ENCODE data around the gene TNFSF13B. TPM values are rescaled to one million over a fixed set of nuclear protein-coding genes. Genes with fewer than 3 reads are reported as not detected.
"Not testable (repeated sequence)": the region's sequence is repeated elsewhere in the genome, so short reads cannot be mapped to it uniquely, and the experiment has no call there.

The TNFSF13B gene
- total RNA-seq: 1 to 10 TPM in 1 of 3 donors, under 1 TPM in 2; 0.46 to 1.4 (median 0.50) TPM

- Mint-ChIP-seq H3K36me3 (ENCODE audit: insufficient read depth) (peaks cover 1% of the 10 kb centered on the region), H3K27me3 (ENCODE audit: low read depth) (no peaks in the 10 kb centered on the region), H3K4me1 (ENCODE audit: low read depth) (peaks cover 51% of the 10 kb centered on the region), H3K4me3 (peak within 1 kb of the TSS; percentile 82), H3K9me3 (peaks cover 4% of the 10 kb centered on the region)
- peak; percentile 14 for DNase-seq
- ATAC-seq: peak; percentile 82 to 87
Observed at GRCh38 chr13:108269601-108270328, at the start of gene TNFSF13B. TSS of gene TNFSF13B (plus strand) at chr13:108269718. CDS start at chr13:108269896, 178 bp downstream.

GRCh38 chr13:108220041-108220440 is 49.5 kb upstream of the TNFSF13B start:
- DNase-seq: no peak
- no peaks in the 10 kb centered on the region for H3K36me3 Mint-ChIP-seq (ENCODE audit: insufficient read depth)
- peak overlapping the region; percentile 93 for H3K4me3 Mint-ChIP-seq
- no peaks in the 10 kb centered on the region for H3K9me3 Mint-ChIP-seq
- no peak for ATAC-seq
- H3K27me3 Mint-ChIP-seq (ENCODE audit: low read depth): no peaks in the 10 kb centered on the region
- peaks cover 59% of the 10 kb centered on the region for H3K4me1 Mint-ChIP-seq (ENCODE audit: low read depth)

- Mint-ChIP-seq H3K36me3 (ENCODE audit: insufficient read depth) (no peaks in the 10 kb centered on the region), H3K4me1 (ENCODE audit: low read depth) (peaks cover 71% of the 10 kb centered on the region), H3K4me3 (no peak overlapping the region), H3K9me3 (no peaks in the 10 kb centered on the region), H3K27me3 (ENCODE audit: low read depth) (no peaks in the 10 kb centered on the region)
- ATAC-seq: no peak
- DNase-seq: no peak
Observed at GRCh38 chr13:108223687-108224503, 45.6 kb upstream of the TNFSF13B start.

- no peaks in the 10 kb centered on the region for H3K27me3 Mint-ChIP-seq (ENCODE audit: low read depth)
- peaks cover 13% of the 10 kb centered on the region for H3K36me3 Mint-ChIP-seq (ENCODE audit: insufficient read depth)
- H3K4me3 Mint-ChIP-seq: no peak overlapping the region
- peaks cover 61% of the 10 kb centered on the region for H3K4me1 Mint-ChIP-seq (ENCODE audit: low read depth)
- DNase-seq (no peak), ATAC-seq (peak; percentile 58 to 60)
- no peaks in the 10 kb centered on the region for H3K9me3 Mint-ChIP-seq
Observed at GRCh38 chr13:108225440-108225839, 44.1 kb upstream of the TNFSF13B start.

- Mint-ChIP-seq H3K4me1 (ENCODE audit: low read depth) (peaks cover 55% of the 10 kb centered on the region), H3K4me3 (no peak overlapping the region), H3K27me3 (ENCODE audit: low read depth) (no peaks in the 10 kb centered on the region), H3K36me3 (ENCODE audit: insufficient read depth) (peaks cover 13% of the 10 kb centered on the region), H3K9me3 (no peaks in the 10 kb centered on the region)
- ATAC-seq (peak in 1 of 2 donors; percentile 37), DNase-seq (no peak)
Observed at GRCh38 chr13:108226184-108226583, 43.3 kb upstream of the TNFSF13B start.

GRCh38 chr13:108227651-108228272 is 41.8 kb upstream of the TNFSF13B start:
- Mint-ChIP-seq H3K27me3 (ENCODE audit: low read depth) (no peaks in the 10 kb centered on the region), H3K4me1 (ENCODE audit: low read depth) (peaks cover 54% of the 10 kb centered on the region), H3K9me3 (no peaks in the 10 kb centered on the region), H3K36me3 (ENCODE audit: insufficient read depth) (peaks cover 13% of the 10 kb centered on the region), H3K4me3 (no peak overlapping the region)
- DNase-seq (peak; percentile 10), ATAC-seq (no peak)

GRCh38 chr13:108230377-108230776 is 39.1 kb upstream of the TNFSF13B start:
- no peak for ATAC-seq
- Mint-ChIP-seq H3K4me3 (no peak overlapping the region), H3K27me3 (ENCODE audit: low read depth) (no peaks in the 10 kb centered on the region), H3K4me1 (ENCODE audit: low read depth) (peaks cover 34% of the 10 kb centered on the region), H3K9me3 (no peaks in the 10 kb centered on the region), H3K36me3 (ENCODE audit: insufficient read depth) (peaks cover 17% of the 10 kb centered on the region)
- no peak for DNase-seq

GRCh38 chr13:108249150-108249549 is 20.4 kb upstream of the TNFSF13B start:
- peaks cover 20% of the 10 kb centered on the region for H3K36me3 Mint-ChIP-seq (ENCODE audit: insufficient read depth)
- no peaks in the 10 kb centered on the region for H3K27me3 Mint-ChIP-seq (ENCODE audit: low read depth)
- H3K4me1 Mint-ChIP-seq (ENCODE audit: low read depth): no peaks in the 10 kb centered on the region
- ATAC-seq: no peak
- no peak for DNase-seq
- peaks cover 42% of the 10 kb centered on the region for H3K9me3 Mint-ChIP-seq
- no peak overlapping the region for H3K4me3 Mint-ChIP-seq

- Mint-ChIP-seq H3K4me1 (ENCODE audit: low read depth) (no peaks in the 10 kb centered on the region), H3K4me3 (no peak overlapping the region), H3K27me3 (ENCODE audit: low read depth) (no peaks in the 10 kb centered on the region), H3K36me3 (ENCODE audit: insufficient read depth) (peaks cover 15% of the 10 kb centered on the region), H3K9me3 (no peaks in the 10 kb centered on the region)
- no peak for ATAC-seq
- DNase-seq: no peak
Observed at GRCh38 chr13:108257248-108257647, 12.3 kb upstream of the TNFSF13B start.

GRCh38 chr13:108263621-108264355 is 5.7 kb upstream of the TNFSF13B start:
- H3K4me3 Mint-ChIP-seq: no peak overlapping the region
- peaks cover 26% of the 10 kb centered on the region for H3K4me1 Mint-ChIP-seq (ENCODE audit: low read depth)
- H3K36me3 Mint-ChIP-seq (ENCODE audit: insufficient read depth): peaks cover 11% of the 10 kb centered on the region
- no peaks in the 10 kb centered on the region for H3K27me3 Mint-ChIP-seq (ENCODE audit: low read depth)
- ATAC-seq: no peak
- DNase-seq: no peak
- H3K9me3 Mint-ChIP-seq: peaks cover 4% of the 10 kb centered on the region

- DNase-seq (no peak), ATAC-seq (no peak)
- Mint-ChIP-seq H3K36me3 (ENCODE audit: insufficient read depth) (peaks cover 8% of the 10 kb centered on the region), H3K4me1 (ENCODE audit: low read depth) (peaks cover 46% of the 10 kb centered on the region), H3K9me3 (peaks cover 4% of the 10 kb centered on the region), H3K4me3 (peak overlapping the region; percentile 67), H3K27me3 (ENCODE audit: low read depth) (no peaks in the 10 kb centered on the region)
Observed at GRCh38 chr13:108266321-108266990, 3.1 kb upstream of the TNFSF13B start.

GRCh38 chr13:108267347-108267746 is 2.2 kb upstream of the TNFSF13B start:
- no peak for DNase-seq
- no peak for ATAC-seq
- H3K4me3 Mint-ChIP-seq: no peak overlapping the region

GRCh38 chr13:108267855-108268254 is 1.7 kb upstream of the TNFSF13B start:
- DNase-seq; ATAC-seq; H3K4me3 Mint-ChIP-seq; H3K27me3 Mint-ChIP-seq (ENCODE audit: low read depth); H3K9me3 Mint-ChIP-seq; H3K36me3 Mint-ChIP-seq (ENCODE audit: insufficient read depth): not testable (repeated sequence)
- H3K4me1 Mint-ChIP-seq (ENCODE audit: low read depth): peaks cover 51% of the 10 kb centered on the region

More at GRCh38 chr13:108267347-108267746, 2.2 kb upstream of the TNFSF13B start:
- Mint-ChIP-seq H3K9me3 (peaks cover 4% of the 10 kb centered on the region), H3K27me3 (ENCODE audit: low read depth) (no peaks in the 10 kb centered on the region), H3K4me1 (ENCODE audit: low read depth) (peaks cover 50% of the 10 kb centered on the region), H3K36me3 (ENCODE audit: insufficient read depth) (peaks cover 4% of the 10 kb centered on the region)

All from activated T-cell treated with anti-CD3 and anti-CD28 coated beads, Interleukin-2, amount 50 U/mL, for 4 hours (primary cell).